ENCODE data around the gene CLSTN2. TPM values are rescaled to one million over a fixed set of nuclear protein-coding genes. Genes with fewer than 3 reads are reported as not detected.

Gene CLSTN2
- total and polyA plus RNA-seq, 2 of the 13 experiments (the other 11 are each of a cell fraction or from before 2014, with no cell fraction given) = not detected

GRCh38 chr3:140073278-140074045 lies 138.5 kb downstream of the CLSTN2 start (continued):
- TF ChIP-seq BCLAF1 (IDR thresholded peaks at IDR 0.05) (no peak), ARID2 (CRISPR knock-in tag; IDR thresholded peaks at IDR 0.05; ENCODE audit: borderline replicate concordance) (no peak), ZNF709 (CRISPR knock-in tag; IDR thresholded peaks at IDR 0.05) (no peak), TBX2 (CRISPR knock-in tag; IDR thresholded peaks at IDR 0.05; ENCODE audit: borderline replicate concordance) (no peak), MTA3 (CRISPR knock-in tag; IDR thresholded peaks at IDR 0.05) (no peak), POLR2A (IDR thresholded peaks at IDR 0.05; ENCODE audit: insufficient read depth in 1 of 2, low read depth in 2 of 2, low read length in 2 of 2) (no peak), NFRKB (IDR thresholded peaks at IDR 0.05) (no peak), CBX5 (CRISPR knock-in tag; IDR thresholded peaks at IDR 0.05; ENCODE audit: borderline replicate concordance) (no peak)

GRCh38 chr3:140076552-140076951 lies 141.6 kb downstream of the CLSTN2 start:
- no peaks in the 10 kb centered on the region for H3K4me1 ChIP-seq (ENCODE audit: insufficient read depth, low read length)
- FAIRE-seq (no peak), DNase-seq (ENCODE audit: low spot score) (no peak), ATAC-seq (no peak)
- no peaks in the 10 kb centered on the region for H3K79me2 ChIP-seq (ENCODE audit: insufficient read depth, low read length)
- ChIA-PET CTCF (ENCODE audit: low intra/inter-chr PET ratio, low total read pairs) (no interaction called here), POLR2A (no interaction called here)
- no peaks in the 10 kb centered on the region for H3K9me3 ChIP-seq (ENCODE audit: low read length)
- H3K9ac ChIP-seq (ENCODE audit: insufficient read depth, low read depth, low read length) = no peak overlapping the region
- intact Hi-C loops (cut with micrococcal nuclease; ENCODE audit: unreplicated experiment) (no loop called here), in situ Hi-C loops (cut with HindIII; ENCODE audit: extremely low pct_ligation_motif_present, low pct_unique_long_range_greater_than_20kb) (no loop called here)
- no peaks in the 10 kb centered on the region; a peak in 2 of 5 replicates for H3K27me3 ChIP-seq (ENCODE audit: control insufficient read depth in 1 of 2, insufficient read depth in 2 of 2, low read length in 2 of 2)
- H3K36me3 ChIP-seq (replicated peaks in 1 of 2; ENCODE audit: control insufficient read depth in 1 of 2, insufficient read depth in 2 of 2, low read length in 2 of 2) = no peaks in the 10 kb centered on the region
- H4K20me1 ChIP-seq (ENCODE audit: insufficient read depth, low read length) = no peaks in the 10 kb centered on the region
- no peak overlapping the region for H3K4me3 ChIP-seq (replicated peaks in 1 of 3; ENCODE audit: insufficient read depth in 1 of 3, low read depth in 2 of 3, low read length in 3 of 3)
- no TSS peak for BruUV-seq (replicated peaks)
- TF ChIP-seq TFDP2 (CRISPR knock-in tag; IDR thresholded peaks at IDR 0.05) = no peak
- no peak for TF ChIP-seq ZNF619 (CRISPR knock-in tag; IDR thresholded peaks at IDR 0.05)
- TF ChIP-seq U2AF1 (optimal IDR thresholded peaks at IDR 0.05; ENCODE audit: low read depth, low read length) = no peak
- TF ChIP-seq HDAC6 (IDR thresholded peaks at IDR 0.05; ENCODE audit: low read depth, low read length) = no peak
- no peak overlapping the region for H2AFZ ChIP-seq (ENCODE audit: low read length)
- WGBS (ENCODE audit: low lambda C conversion rate) = 1% methylated on average over 3 of the region's 3 CpGs
- H3K27ac ChIP-seq (ENCODE audit: extremely low read length, insufficient read depth, low read length) = no peak overlapping the region
- H3K4me2 ChIP-seq (ENCODE audit: low read depth, low read length) = no peak overlapping the region
